Common myeloid progenitor, CD34-positive (primary cell): ENCODE data around the gene MCRIP1. TPM values are rescaled to one million over a fixed set of nuclear protein-coding genes. Genes with fewer than 3 reads are reported as not detected.

Experiments
- CTCF ChIA-PET: fragments of 350-600 bp; sonication (Branson Sonifier 250); formaldehyde crosslinking; loops from one replicate; lab custom pipeline; 2021; ENCODE audit warnings: antibody characterized with exemption; lab: Charles Lee
- POLR2A ChIA-PET: fragments of 350-600 bp; sonication (Branson Sonifier 250); formaldehyde crosslinking; loops from one replicate; lab custom pipeline; 2021; ENCODE audit warnings: antibody characterized with exemption; lab: Charles Lee
- DNase-seq, 3 donors: peaks; one replicate each; pipeline versions ENCODE4 v3.0.0 to v3.0.0-alpha.2; 2013
- H3K27ac ChIP-seq, 2 experiments: 1 replicate in 1 of 2; 2 replicates in 1 of 2; pipeline ENCODE4 v1.7.0; 2013; ENCODE audit warnings: inconsistent platforms in 2 of 2, low read length in 2 of 2, mild to moderate bottlenecking in 2 of 2, low read depth in 1 of 2, moderate library complexity in 1 of 2; ENCODE audit not compliant: severe bottlenecking in 2 of 2, insufficient read depth in 1 of 2, poor library complexity in 1 of 2
- H3K27me3 ChIP-seq, 5 experiments: replicated peaks in 2 of 5; 1 replicate in 3 of 5; 2 replicates in 2 of 5; pipeline versions ENCODE4 v1.6.1 to v1.7.0; 2013; ENCODE audit warnings: low read length in 4 of 5, mild to moderate bottlenecking in 2 of 5, moderate library complexity in 2 of 5, inconsistent platforms in 1 of 5; ENCODE audit not compliant: insufficient read depth in 5 of 5, control insufficient read depth in 4 of 5
- H3K36me3 ChIP-seq, 4 experiments: 1 replicate in 2 of 4; 2 replicates in 2 of 4; pipeline versions ENCODE4 v1.6.1 to v1.7.0; 2013; ENCODE audit warnings: low read length in 3 of 4, control low read depth in 1 of 4, mild to moderate bottlenecking in 1 of 4; ENCODE audit not compliant: control insufficient read depth in 4 of 4, insufficient read depth in 4 of 4
- H3K4me1 ChIP-seq, 4 experiments: 1 replicate in 3 of 4; 2 replicates in 1 of 4; pipeline versions ENCODE4 v1.6.1 to v1.7.1; 2013; ENCODE audit warnings: low read length in 3 of 4, mild to moderate bottlenecking in 3 of 4, control low read depth in 1 of 4, inconsistent platforms in 1 of 4, moderate library complexity in 1 of 4; ENCODE audit not compliant: control insufficient read depth in 4 of 4, insufficient read depth in 4 of 4; ENCODE audit errors: control extremely low read depth in 1 of 4
- H3K4me3 ChIP-seq, 7 experiments: 1 replicate in 4 of 7; 2 replicates in 3 of 7; pipeline versions ENCODE4 v1.5.1 to v1.7.0; 2013; ENCODE audit warnings: mild to moderate bottlenecking in 7 of 7, low read length in 6 of 7, moderate library complexity in 6 of 7, inconsistent platforms in 2 of 7, low read depth in 2 of 7, control low read depth in 1 of 7; ENCODE audit not compliant: insufficient read depth in 4 of 7, control insufficient read depth in 1 of 7; ENCODE audit errors: extremely low read depth in 1 of 7
- H3K9me3 ChIP-seq, 5 experiments: 1 replicate in 4 of 5; 2 replicates in 1 of 5; pipeline versions ENCODE4 v1.6.1 to v1.7.1; 2013; ENCODE audit warnings: low read length in 4 of 5, mild to moderate bottlenecking in 2 of 5, inconsistent platforms in 1 of 5, low read depth in 1 of 5, moderate library complexity in 1 of 5; ENCODE audit not compliant: control insufficient read depth in 4 of 5, insufficient read depth in 2 of 5; ENCODE audit errors: control extremely low read depth in 1 of 5
- WGBS: methylation state at CpG from one replicate; pipeline ENCODE4 v1.1.5; 2013; ENCODE audit not compliant: insufficient coverage; 5-methylcytosine and 5-hydroxymethylcytosine counted together
- polyA plus RNA-seq: library from polyadenylated mRNA; unstranded; fragments of 120-200 nt; gene quantifications from one replicate; pipeline ENCODE4 v1.2.1, GENCODE V29; 2013

The MCRIP1 gene, protein sequence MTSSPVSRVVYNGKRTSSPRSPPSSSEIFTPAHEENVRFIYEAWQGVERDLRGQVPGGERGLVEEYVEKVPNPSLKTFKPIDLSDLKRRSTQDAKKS
- 52.9 TPM for polyA plus RNA-seq

DNA sequence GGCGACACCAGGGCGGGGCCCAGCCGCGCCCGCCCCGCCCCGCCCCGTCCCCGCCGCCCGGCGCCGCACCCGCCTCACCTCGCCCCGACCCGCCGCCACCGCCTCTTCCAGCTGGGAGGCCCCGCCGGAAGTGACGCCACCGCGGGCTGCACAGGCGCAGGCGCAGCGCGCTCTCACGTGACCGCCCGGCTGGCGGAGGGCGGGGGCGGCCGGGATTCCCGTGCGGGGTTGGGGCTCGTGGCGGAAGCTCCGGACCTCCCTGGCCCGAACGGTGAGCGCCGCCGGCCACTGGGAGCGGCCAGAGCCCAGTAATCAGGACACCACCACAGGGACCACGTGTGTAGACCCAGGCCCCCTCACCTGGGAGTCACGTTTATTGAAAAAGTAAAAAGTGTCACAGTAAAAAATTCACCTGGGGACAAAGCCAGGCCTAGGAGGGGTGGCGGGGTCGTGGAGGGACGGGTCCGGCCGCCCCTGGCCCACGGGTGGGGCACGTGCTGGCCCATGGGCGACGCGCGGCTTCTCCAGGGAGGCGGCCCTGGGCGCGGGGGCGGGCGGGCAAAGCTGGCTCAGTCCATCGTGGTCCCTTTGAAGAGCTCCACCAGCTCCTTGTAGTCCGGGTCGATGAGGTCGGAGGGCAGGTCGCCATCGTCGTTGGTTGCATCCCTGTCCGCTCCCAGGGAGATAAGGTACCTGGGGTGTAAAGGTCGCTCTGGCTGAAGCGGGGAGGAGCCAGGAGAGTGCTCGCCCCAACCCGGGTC lies at the start of gene MCRIP1:
TSS of gene MCRIP1 (minus strand) at position 132 of the 761 bp plus-strand sequence. CDS start 8,785 bp downstream, outside the sequence.
- peak; percentile 91 to 94 (median 93) for DNase-seq
- Histone ChIP-seq H3K27ac (peak within 1 kb of the TSS; percentile 78 to 91), H3K4me3 (peak within 1 kb of the TSS; percentile 45 to 81 (median 77)), H3K9me3 (no peaks in the 10 kb centered on the region), H3K36me3 (peaks cover 0 to 4% (median 0%) of the 10 kb centered on the region in 4 experiments), H3K4me1 (peaks cover 0 to 40% (median 27%) of the 10 kb centered on the region in 4 experiments), H3K27me3 (no peaks in the 10 kb centered on the region)
- POLR2A ChIA-PET: interaction anchor here (0.5 to 1.5 kb wide), 6 partner anchors 10 to 1290 kb away, joined by 3 to 4 read pairs (median 4); no protein-coding TSS in a partner anchor
- CTCF ChIA-PET: interaction anchor here (0.9 to 2.9 kb wide), 2 partner anchors 11 to 20 kb away, joined by 3 to 9 read pairs; no protein-coding TSS in a partner anchor
- under 1% methylated on average over 58 of the region's 76 CpGs for WGBS

DNA sequence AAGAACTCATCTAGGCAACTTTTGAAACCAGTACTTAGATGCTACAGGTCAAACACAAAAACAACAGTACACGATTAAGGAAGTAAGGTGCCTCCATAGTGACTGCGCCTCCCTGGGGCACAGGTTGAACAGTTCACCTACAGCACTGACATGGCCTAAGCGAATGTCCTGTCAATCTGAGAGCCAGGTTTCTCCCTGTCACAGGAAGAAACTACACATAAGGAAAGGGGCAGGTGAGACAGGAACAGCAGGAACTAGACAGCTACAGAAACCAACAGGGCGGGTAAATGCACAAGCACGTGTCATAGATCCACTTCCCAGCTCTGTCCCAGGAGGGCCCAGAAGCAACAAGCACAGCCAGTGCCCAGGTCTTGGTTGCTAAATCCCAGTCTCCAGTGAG lies 46.0 kb upstream of the MCRIP1 start:
- peaks cover 6 to 35% (median 25%) of the 10 kb centered on the region in 4 experiments for H3K36me3 ChIP-seq
- POLR2A ChIA-PET: interaction anchor here (1.2 to 1.4 kb wide), 2 partner anchors 10 to 13 kb away, joined by 4 to 5 read pairs; partner anchors contain the start of genes ALYREF and ANAPC11
- CTCF ChIA-PET: interaction anchor here (0.9 to 2.9 kb wide), 2 partner anchors 9 to 13 kb away, joined by 3 to 20 read pairs; partner anchors contain the start of gene ARHGDIA

DNA sequence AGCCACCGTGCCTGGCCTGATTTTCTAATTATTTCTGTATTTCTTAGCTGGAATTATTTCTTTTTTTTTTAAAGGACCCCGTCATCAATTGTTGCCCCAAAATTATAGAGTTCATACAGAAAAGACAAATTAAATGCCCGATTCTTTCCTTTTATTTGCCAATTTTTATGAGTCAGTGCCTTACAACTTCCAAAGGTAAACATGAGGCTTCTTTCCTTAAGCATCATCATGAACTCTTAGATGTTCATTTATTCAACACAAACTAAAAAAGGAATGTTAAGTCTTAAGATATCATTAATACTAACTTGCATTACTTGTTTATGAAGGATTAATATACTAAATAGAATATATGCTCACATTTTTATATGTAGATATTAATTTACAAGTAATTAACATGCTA lies 45.2 kb upstream of the MCRIP1 start:
- Histone ChIP-seq H3K27me3 (no peaks in the 10 kb centered on the region), H3K4me3 (no peak overlapping the region), H3K9me3 (no peaks in the 10 kb centered on the region), H3K27ac (no peak overlapping the region), H3K36me3 (peaks cover 6 to 32% (median 21%) of the 10 kb centered on the region in 4 experiments), H3K4me1 (peaks cover 0 to 1% (median 0%) of the 10 kb centered on the region in 4 experiments)
- CTCF ChIA-PET: no interaction called here
- POLR2A ChIA-PET: interaction anchor here (0.6 kb wide), 1 partner anchor 18 kb away, joined by 3 read pairs; no protein-coding TSS in a partner anchor
- no peak for DNase-seq
- 94% methylated on average over 2 of the region's 3 CpGs for WGBS

More for the DNA sequence above, 46.0 kb upstream of the MCRIP1 start:
- Histone ChIP-seq H3K27me3 (no peaks in the 10 kb centered on the region), H3K4me3 (no peak overlapping the region), H3K4me1 (no peaks in the 10 kb centered on the region), H3K9me3 (no peaks in the 10 kb centered on the region), H3K27ac (no peak overlapping the region)
- DNase-seq: no peak
- 97% methylated on average over 4 of the region's 5 CpGs for WGBS

DNA sequence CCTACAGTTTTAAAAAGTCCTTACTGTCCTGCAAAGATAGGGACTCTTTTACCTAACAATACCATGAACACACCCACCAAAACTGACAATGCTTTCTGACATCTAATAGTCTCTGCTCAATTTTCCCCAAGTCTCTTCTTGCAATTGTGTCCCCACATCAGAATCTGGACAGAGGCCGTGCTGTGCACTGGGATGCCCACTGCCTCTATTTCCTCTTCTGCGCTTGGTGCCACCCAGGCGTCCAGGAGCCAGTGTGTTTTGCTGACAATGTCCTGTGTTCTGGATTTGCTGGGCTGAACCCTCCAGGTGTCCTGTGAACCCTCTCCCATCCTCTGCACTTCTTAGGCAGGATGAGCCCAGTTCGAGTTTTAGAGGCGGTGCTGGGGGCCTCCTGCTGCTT lies 44.5 kb upstream of the MCRIP1 start:
- H3K27ac ChIP-seq: no peak overlapping the region
- H3K4me1 ChIP-seq: peaks cover 0 to 8% (median 4%) of the 10 kb centered on the region in 4 experiments
- WGBS: 100% methylated on average over 1 of the region's 5 CpGs
- H3K36me3 ChIP-seq: peaks cover 6 to 32% (median 18%) of the 10 kb centered on the region in 4 experiments
- POLR2A ChIA-PET: interaction anchor here (0.6 kb wide), 1 partner anchor 17 kb away, joined by 3 read pairs; no protein-coding TSS in a partner anchor
- DNase-seq: no peak
- CTCF ChIA-PET: interaction anchor here (1.0 kb wide), 1 partner anchor 9 kb away, joined by 3 read pairs; no protein-coding TSS in a partner anchor
- no peaks in the 10 kb centered on the region for H3K27me3 ChIP-seq
- H3K9me3 ChIP-seq: no peaks in the 10 kb centered on the region
- no peak overlapping the region for H3K4me3 ChIP-seq

DNA sequence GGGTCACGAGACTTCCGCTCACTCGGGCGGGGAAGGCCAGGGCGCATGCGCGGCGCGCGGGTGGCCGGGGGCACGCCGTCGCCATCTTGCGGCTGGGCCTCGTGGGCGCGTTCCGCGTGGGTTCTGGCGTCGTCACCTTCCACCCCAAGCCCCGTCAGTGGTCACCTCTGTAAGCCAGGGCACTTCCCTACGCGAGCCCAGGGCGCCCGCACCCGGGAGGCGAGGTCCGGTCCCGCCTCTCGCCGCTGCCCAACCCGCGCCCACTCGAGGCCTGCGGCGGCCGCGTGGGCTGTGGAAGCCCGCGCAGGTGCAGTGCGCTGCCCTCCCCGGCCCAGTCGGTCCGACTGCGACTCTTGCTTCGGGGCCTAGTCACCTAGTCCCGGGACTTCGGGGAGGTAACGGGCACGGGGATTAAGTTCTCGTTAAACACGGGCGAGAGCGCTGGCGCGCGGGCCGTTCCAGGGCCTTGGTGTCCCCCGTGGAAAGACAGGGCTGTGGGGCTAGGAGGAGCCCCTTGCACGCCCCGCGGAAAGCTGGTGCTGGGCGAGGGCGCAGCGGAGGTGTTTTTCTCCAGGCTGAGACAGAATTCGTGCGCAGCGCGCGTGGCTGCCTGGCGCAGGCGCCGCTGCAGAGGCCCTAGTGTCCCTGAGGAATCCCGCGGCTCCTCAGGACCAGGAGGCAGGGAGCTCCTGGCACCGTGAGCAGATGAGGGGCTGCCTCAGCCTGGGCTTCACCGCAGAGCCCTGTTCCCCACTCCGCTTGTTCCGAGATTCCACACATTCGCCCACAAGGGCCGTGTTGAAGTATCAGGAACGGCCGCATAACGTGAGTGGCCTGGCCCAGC lies 38.5 kb upstream of the MCRIP1 start:
- CTCF ChIA-PET: interaction anchor here (1.1 to 2.6 kb wide), 4 partner anchors 9 to 13 kb away, joined by 3 to 20 read pairs (median 4); no protein-coding TSS in a partner anchor

DNA sequence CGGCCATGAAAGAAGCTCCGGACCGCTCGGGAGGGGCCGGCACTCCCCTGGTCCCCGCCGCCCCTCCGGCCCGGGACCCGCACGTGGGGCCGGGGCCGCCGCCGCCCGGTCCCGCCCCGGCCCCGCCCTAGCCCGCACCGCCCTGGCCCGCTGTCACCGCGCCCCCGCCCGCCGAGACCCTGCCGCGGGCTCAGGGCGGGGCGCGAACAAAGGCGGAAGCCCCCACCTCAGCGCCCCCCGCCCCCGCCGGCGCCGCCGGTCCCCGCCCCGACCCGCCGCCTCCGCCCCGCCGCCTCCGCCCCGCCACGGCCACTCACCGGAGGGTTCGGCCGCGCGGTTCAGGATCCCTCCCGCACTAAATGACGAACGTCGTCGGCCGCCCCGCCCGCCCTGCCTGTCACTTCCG lies 37.9 kb upstream of the MCRIP1 start, which contains the start of gene ARHGDIA:
TSS of gene ARHGDIA (minus strand) at position 357 of the 406 bp plus-strand sequence. CDS start 1,407 bp downstream, outside the sequence.
- Histone ChIP-seq H3K27me3 (no peaks in the 10 kb centered on the region), H3K9me3 (no peaks in the 10 kb centered on the region), H3K36me3 (peaks cover 0 to 33% (median 20%) of the 10 kb centered on the region in 4 experiments), H3K27ac (peak within 1 kb of the TSS; percentile 88 to 95), H3K4me1 (peaks cover 0 to 62% (median 51%) of the 10 kb centered on the region in 4 experiments), H3K4me3 (peak within 1 kb of the TSS; percentile 46 to 91 (median 86))
- WGBS: 0% methylated on average over 18 of the region's 64 CpGs
- ChIA-PET CTCF (interaction anchor here (1.8 to 2.6 kb wide), 2 partner anchors 9 to 12 kb away, joined by 3 to 20 read pairs; no protein-coding TSS in a partner anchor), POLR2A (interaction anchor here (1.2 to 2.6 kb wide), 3 partner anchors 10 to 47 kb away, joined by 3 to 21 read pairs (median 5); partner anchors contain the start of genes P4HB and SIRT7)
- DNase-seq: no peak

More for the DNA sequence above, 38.5 kb upstream of the MCRIP1 start:
- H3K4me1 ChIP-seq: peaks cover 0 to 56% (median 48%) of the 10 kb centered on the region in 4 experiments
- peak; percentile 88 to 93 (median 91) for DNase-seq
- POLR2A ChIA-PET: interaction anchor here (0.5 to 2.6 kb wide), 4 partner anchors 10 to 83 kb away, joined by 3 to 21 read pairs (median 5); partner anchors contain the start of genes P4HB and SIRT7
- H3K36me3 ChIP-seq: peaks cover 0 to 31% (median 19%) of the 10 kb centered on the region in 4 experiments
- H3K9me3 ChIP-seq: no peaks in the 10 kb centered on the region
- H3K27ac ChIP-seq: peak overlapping the region; percentile 88 to 95
- H3K4me3 ChIP-seq: peak overlapping the region; percentile 46 to 90 (median 81)
- under 1% methylated on average over 81 of the region's 86 CpGs for WGBS
- no peaks in the 10 kb centered on the region for H3K27me3 ChIP-seq
